Mesendoderm (in vitro differentiated cells): ENCODE measurements around the gene GRM5.
"Not testable (repeated sequence)": the region's sequence is repeated elsewhere in the genome, so short reads cannot be mapped to it uniquely, and the experiment has no call there.

Experiments
- DNase-seq: peaks from one replicate; pipeline ENCODE4 v3.0.0; 2013
- H2AK5ac ChIP-seq: 2 replicates; pipeline ENCODE4 v1.6.1; 2013; ENCODE audit warnings: low read length, inconsistent platforms
- H2BK120ac ChIP-seq: 2 replicates; pipeline ENCODE4 v1.6.1; 2013; ENCODE audit warnings: low read depth, mild to moderate bottlenecking, low read length, moderate library complexity, mixed read lengths
- H2BK15ac ChIP-seq: replicated peaks from 2 replicates; pipeline ENCODE4 v1.6.1; 2013; ENCODE audit warnings: low read depth, mild to moderate bottlenecking, moderate library complexity
- H2BK5ac ChIP-seq: 2 replicates; pipeline ENCODE4 v1.6.1; 2013; ENCODE audit warnings: low read length, inconsistent platforms
- H3K18ac ChIP-seq: 2 replicates; pipeline ENCODE4 v1.6.1; 2013; ENCODE audit warnings: mild to moderate bottlenecking, low read length, mixed read lengths
- H3K23ac ChIP-seq: one replicate; pipeline ENCODE4 v1.6.1; 2013; ENCODE audit warnings: low read length
- H3K27ac ChIP-seq: 2 replicates; pipeline ENCODE4 v1.5.1; 2013; ENCODE audit warnings: low read depth, mild to moderate bottlenecking, inconsistent platforms, low read length, moderate library complexity
- H3K27me3 ChIP-seq: 2 replicates; pipeline ENCODE4 v1.6.1; 2013; ENCODE audit warnings: low read length, control low read depth, mild to moderate bottlenecking, inconsistent platforms; ENCODE audit not compliant: insufficient read depth, poor library complexity
- H3K36me3 ChIP-seq: 2 replicates; pipeline ENCODE4 v1.6.1; 2013; ENCODE audit warnings: low read length, inconsistent platforms; ENCODE audit not compliant: control insufficient read depth, insufficient read depth
- H3K4ac ChIP-seq: one replicate; pipeline ENCODE4 v1.6.1; 2013; ENCODE audit warnings: low read depth, mild to moderate bottlenecking, low read length, moderate library complexity
- H3K4me1 ChIP-seq: 2 replicates; pipeline ENCODE4 v1.6.1; 2013; ENCODE audit warnings: low read depth, low read length, inconsistent platforms; ENCODE audit not compliant: control insufficient read depth
- H3K4me2 ChIP-seq: 2 replicates; pipeline ENCODE4 v1.6.1; 2013; ENCODE audit warnings: low read length
- H3K4me3 ChIP-seq: 2 replicates; pipeline ENCODE4 v1.5.1; 2013; ENCODE audit warnings: mild to moderate bottlenecking, low read length
- H3K56ac ChIP-seq: one replicate; pipeline ENCODE4 v1.6.1; 2013; ENCODE audit warnings: low read length
- H3K79me1 ChIP-seq: 2 replicates; pipeline ENCODE4 v1.6.1; 2013; ENCODE audit warnings: low read length, inconsistent platforms
- H3K79me2 ChIP-seq: 2 replicates; pipeline ENCODE4 v1.6.1; 2013; ENCODE audit warnings: mild to moderate bottlenecking, low read length; ENCODE audit not compliant: control insufficient read depth, insufficient read depth
- H3K9ac ChIP-seq: 2 replicates; pipeline ENCODE4 v1.6.1; 2013; ENCODE audit warnings: low read length, inconsistent platforms
- H4K5ac ChIP-seq: one replicate; pipeline ENCODE4 v1.6.1; 2013; ENCODE audit warnings: low read length
- H4K8ac ChIP-seq: one replicate; pipeline ENCODE4 v1.6.1; 2013; ENCODE audit warnings: low read depth, mild to moderate bottlenecking, control low read depth, low read length, moderate library complexity
- WGBS: extraction: QIAGEN DNeasy Blood & Tissue Kit; methylation state at CpG from one replicate; pipeline ENCODE4 v1.1.7; 2013; ENCODE audit warnings: low lambda C conversion rate, missing lambda C conversion rate; ENCODE audit not compliant: insufficient coverage; ENCODE audit errors: extremely low coverage; 5-methylcytosine and 5-hydroxymethylcytosine counted together

Gene GRM5

GRCh38 chr11:88961621-88962020 lies 104.2 kb downstream of the GRM5 start:
- not testable (repeated sequence) for H3K23ac ChIP-seq, H3K4me1 ChIP-seq, H3K18ac ChIP-seq, H3K9ac ChIP-seq, H3K4me3 ChIP-seq, H2AK5ac ChIP-seq, H3K36me3 ChIP-seq, H3K27me3 ChIP-seq, H3K79me2 ChIP-seq, H3K4ac ChIP-seq, DNase-seq, H4K8ac ChIP-seq, H2BK120ac ChIP-seq, H3K56ac ChIP-seq, H2BK5ac ChIP-seq, H3K79me1 ChIP-seq, H3K27ac ChIP-seq, H3K4me2 ChIP-seq, H2BK15ac ChIP-seq, H4K5ac ChIP-seq
- WGBS = no CpG with 5 or more reads among the region's 2 CpGs

GRCh38 chr11:88959857-88960256 lies 105.9 kb downstream of the GRM5 start:
- H3K18ac ChIP-seq, H2BK120ac ChIP-seq, H3K27ac ChIP-seq, H4K5ac ChIP-seq, H3K4ac ChIP-seq, H3K27me3 ChIP-seq, H3K9ac ChIP-seq, H3K4me2 ChIP-seq, H3K4me1 ChIP-seq, H3K56ac ChIP-seq, H4K8ac ChIP-seq, H3K36me3 ChIP-seq, H2BK15ac ChIP-seq, H3K79me1 ChIP-seq, H3K79me2 ChIP-seq, H2AK5ac ChIP-seq, H3K23ac ChIP-seq, DNase-seq, H3K4me3 ChIP-seq, H2BK5ac ChIP-seq: not testable (repeated sequence)
- WGBS = no CpG with 5 or more reads among the region's 3 CpGs

- no peak overlapping the region for H2BK5ac ChIP-seq
- H3K79me1 ChIP-seq = no peaks in the 10 kb centered on the region
- H3K79me2 ChIP-seq = no peaks in the 10 kb centered on the region
- H3K56ac ChIP-seq = no peak overlapping the region
- H3K4me1 ChIP-seq = no peaks in the 10 kb centered on the region
- no peak overlapping the region for H2BK120ac ChIP-seq
- H3K4me2 ChIP-seq = no peak overlapping the region
- no peak overlapping the region for H3K9ac ChIP-seq
- H3K36me3 ChIP-seq = no peaks in the 10 kb centered on the region
- H4K8ac ChIP-seq = no peak overlapping the region
- H2AK5ac ChIP-seq = no peak overlapping the region
- no peak overlapping the region for H3K23ac ChIP-seq
- no peak overlapping the region for H3K4ac ChIP-seq
- H3K27ac ChIP-seq = no peak overlapping the region
- no peak overlapping the region for H3K18ac ChIP-seq
- H4K5ac ChIP-seq = no peak overlapping the region
- no peak for DNase-seq
- H3K4me3 ChIP-seq = no peak overlapping the region
- no peak overlapping the region for H2BK15ac ChIP-seq
- no peaks in the 10 kb centered on the region for H3K27me3 ChIP-seq
These were observed 114.8 kb downstream of the GRM5 start for GRCh38 chr11:88950975-88951374.

- not testable (repeated sequence) for H3K36me3 ChIP-seq, H3K23ac ChIP-seq, H3K56ac ChIP-seq, H3K18ac ChIP-seq, H2BK15ac ChIP-seq, H4K8ac ChIP-seq, H2BK5ac ChIP-seq, H3K79me1 ChIP-seq, H3K4ac ChIP-seq, H4K5ac ChIP-seq, H3K79me2 ChIP-seq, H3K4me3 ChIP-seq, H3K4me1 ChIP-seq, H2BK120ac ChIP-seq, H3K27me3 ChIP-seq, H3K27ac ChIP-seq, DNase-seq, H3K9ac ChIP-seq, H3K4me2 ChIP-seq, H2AK5ac ChIP-seq
These were observed 116.9 kb downstream of the GRM5 start for GRCh38 chr11:88948908-88949307.

GRCh38 chr11:88947843-88948572 lies 117.8 kb downstream of the GRM5 start:
- not testable (repeated sequence) for H3K18ac ChIP-seq, H4K8ac ChIP-seq, H3K56ac ChIP-seq, DNase-seq, H4K5ac ChIP-seq, H2AK5ac ChIP-seq, H2BK120ac ChIP-seq, H2BK5ac ChIP-seq, H3K4me3 ChIP-seq, H2BK15ac ChIP-seq, H3K79me2 ChIP-seq, H3K9ac ChIP-seq, H3K79me1 ChIP-seq, H3K4ac ChIP-seq, H3K27ac ChIP-seq, H3K36me3 ChIP-seq, H3K27me3 ChIP-seq, H3K23ac ChIP-seq, H3K4me1 ChIP-seq, H3K4me2 ChIP-seq
- WGBS = no CpG with 5 or more reads among the region's 6 CpGs

GRCh38 chr11:88929665-88930064 lies 136.1 kb downstream of the GRM5 start:
- not testable (repeated sequence) for H3K4me3 ChIP-seq, H2BK5ac ChIP-seq, H3K56ac ChIP-seq, H2BK15ac ChIP-seq, H3K4ac ChIP-seq, H2AK5ac ChIP-seq, H4K5ac ChIP-seq, H3K27ac ChIP-seq, H4K8ac ChIP-seq, H3K36me3 ChIP-seq, H3K27me3 ChIP-seq, H2BK120ac ChIP-seq, H3K23ac ChIP-seq, H3K9ac ChIP-seq, H3K79me1 ChIP-seq, DNase-seq, H3K79me2 ChIP-seq, H3K4me1 ChIP-seq, H3K18ac ChIP-seq, H3K4me2 ChIP-seq
- no CpG with 5 or more reads among the region's 1 CpG for WGBS
